CMK (cell line): ENCODE measurements around the gene PEX7.
"Not testable (repeated sequence)": the region's sequence is repeated elsewhere in the genome, so short reads cannot be mapped to it uniquely, and the experiment has no call there.

Experiments used
- DNase-seq: peaks from one replicate; pipeline ENCODE4 v3.0.0-alpha.2; 2010; ENCODE audit warnings: low read depth

The PEX7 gene

GRCh38 chr6:136840276-136841001 is 18.0 kb downstream of the PEX7 start:
- DNase-seq: no peak

GRCh38 chr6:136843210-136843609 is 20.8 kb downstream of the PEX7 start:
- no peak for DNase-seq

- DNase-seq: peak; percentile 41
Measured at GRCh38 chr6:136846046-136846445, 23.7 kb downstream of the PEX7 start.

GRCh38 chr6:136846477-136846876 is 24.1 kb downstream of the PEX7 start:
- not testable (repeated sequence) for DNase-seq

GRCh38 chr6:136849979-136850563 is 27.7 kb downstream of the PEX7 start:
- DNase-seq: not testable (repeated sequence)

- no peak for DNase-seq
Measured at GRCh38 chr6:136859430-136859829, 37.0 kb downstream of the PEX7 start.

GRCh38 chr6:136860043-136860442 is 37.7 kb downstream of the PEX7 start:
- no peak for DNase-seq

- no peak for DNase-seq
Measured at GRCh38 chr6:136862662-136863061, 40.3 kb downstream of the PEX7 start.

- DNase-seq: no peak
Measured at GRCh38 chr6:136863752-136864151, 41.4 kb downstream of the PEX7 start.

GRCh38 chr6:136864676-136865075 is 42.3 kb downstream of the PEX7 start:
- DNase-seq: no peak

GRCh38 chr6:136866872-136867416 is 44.6 kb downstream of the PEX7 start:
- no peak for DNase-seq

- no peak for DNase-seq
Measured at GRCh38 chr6:136869451-136869850, 47.1 kb downstream of the PEX7 start.

GRCh38 chr6:136873748-136874147 is 51.4 kb downstream of the PEX7 start:
- DNase-seq: peak; percentile 21

GRCh38 chr6:136876469-136876868 is 54.1 kb downstream of the PEX7 start:
- not testable (repeated sequence) for DNase-seq

GRCh38 chr6:136880748-136881460 is 58.5 kb downstream of the PEX7 start:
- DNase-seq: no peak

- DNase-seq: no peak
Measured at GRCh38 chr6:136886091-136886490, 63.7 kb downstream of the PEX7 start.

GRCh38 chr6:136887953-136888352 is 65.6 kb downstream of the PEX7 start:
- no peak for DNase-seq

- no peak for DNase-seq
Measured at GRCh38 chr6:136889271-136890193, 67.1 kb downstream of the PEX7 start.

GRCh38 chr6:136890194-136890839 is 67.9 kb downstream of the PEX7 start:
- no peak for DNase-seq

GRCh38 chr6:136890986-136891385 is 68.6 kb downstream of the PEX7 start:
- no peak for DNase-seq

- no peak for DNase-seq
Measured at GRCh38 chr6:136893187-136893586, 70.8 kb downstream of the PEX7 start.
